ENCODE data around the gene FMNL2. TPM values are rescaled to one million over a fixed set of nuclear protein-coding genes. Genes with fewer than 3 reads are reported as not detected.

FMNL2 gene
- total RNA-seq, 1 experiment from 2014 or later, result 43.1 TPM

GRCh38 chr2:152453129-152453911 lies 118.3 kb downstream of the FMNL2 start:
- peaks cover 7% of the 10 kb centered on the region for H3K4me1 ChIP-seq (ENCODE audit: insufficient read depth, low read length, poor library complexity, severe bottlenecking)
- ChIA-PET CTCF (no interaction called here), POLR2A (ENCODE audit: low non-redundant PET) (no interaction called here)
- H3K9me3 ChIP-seq (ENCODE audit: low read depth, low read length, poor library complexity, severe bottlenecking), result no peaks in the 10 kb centered on the region
- no peaks in the 10 kb centered on the region for H3K27me3 ChIP-seq (replicated peaks; ENCODE audit: insufficient read depth, low read depth, low read length, poor library complexity)
- TF ChIP-seq EZH2 (IDR thresholded peaks at IDR 0.05; ENCODE audit: borderline replicate concordance, low read depth, low read length, poor library complexity, severe bottlenecking) (no peak), CTCF (conservative IDR thresholded peaks at IDR 0.05; ENCODE audit: low read depth, low read length) (no peak)
- H3K4me3 ChIP-seq (ENCODE audit: low read depth, low read length, poor library complexity, severe bottlenecking), result no peak overlapping the region
- intact Hi-C loops (cut with micrococcal nuclease; ENCODE audit: unreplicated experiment), result no loop called here
- no peak for DNase-seq (ENCODE audit: low spot score)
- no peak overlapping the region for H3K27ac ChIP-seq (ENCODE audit: low read depth, low read length, poor library complexity, severe bottlenecking)
- no peaks in the 10 kb centered on the region for H3K36me3 ChIP-seq (ENCODE audit: insufficient read depth, low read length, poor library complexity, severe bottlenecking)
- no TSS peak for BruUV-seq (replicated peaks)

- Histone ChIP-seq H3K9me3 (ENCODE audit: low read depth, low read length, poor library complexity, severe bottlenecking) (no peaks in the 10 kb centered on the region), H3K4me3 (ENCODE audit: low read depth, low read length, poor library complexity, severe bottlenecking) (no peak overlapping the region), H3K27me3 (replicated peaks; ENCODE audit: insufficient read depth, low read depth, low read length, poor library complexity) (no peaks in the 10 kb centered on the region), H3K36me3 (ENCODE audit: insufficient read depth, low read length, poor library complexity, severe bottlenecking) (no peaks in the 10 kb centered on the region), H3K4me1 (ENCODE audit: insufficient read depth, low read length, poor library complexity, severe bottlenecking) (peaks cover 5% of the 10 kb centered on the region), H3K27ac (ENCODE audit: low read depth, low read length, poor library complexity, severe bottlenecking) (no peak overlapping the region)
- intact Hi-C loops (cut with micrococcal nuclease; ENCODE audit: unreplicated experiment), result no loop called here
- TF ChIP-seq CTCF (conservative IDR thresholded peaks at IDR 0.05; ENCODE audit: low read depth, low read length), result no peak
- TF ChIP-seq EZH2 (IDR thresholded peaks at IDR 0.05; ENCODE audit: borderline replicate concordance, low read depth, low read length, poor library complexity, severe bottlenecking), result no peak
- CTCF ChIA-PET, result interaction anchor here (0.6 kb wide), 1 partner anchor 22 kb away, joined by 3 read pairs; no protein-coding TSS in a partner anchor
- BruUV-seq (replicated peaks), result no TSS peak
- POLR2A ChIA-PET (ENCODE audit: low non-redundant PET), result no interaction called here
- no peak for DNase-seq (ENCODE audit: low spot score)
These were observed 119.4 kb downstream of the FMNL2 start for GRCh38 chr2:152454371-152454770.

GRCh38 chr2:152454960-152455359 lies 120.0 kb downstream of the FMNL2 start:
- no peaks in the 10 kb centered on the region for H3K36me3 ChIP-seq (ENCODE audit: insufficient read depth, low read length, poor library complexity, severe bottlenecking)
- H3K27me3 ChIP-seq (replicated peaks; ENCODE audit: insufficient read depth, low read depth, low read length, poor library complexity), result no peaks in the 10 kb centered on the region
- ChIA-PET CTCF (no interaction called here), POLR2A (ENCODE audit: low non-redundant PET) (no interaction called here)
- H3K4me3 ChIP-seq (ENCODE audit: low read depth, low read length, poor library complexity, severe bottlenecking), result no peak overlapping the region
- H3K4me1 ChIP-seq (ENCODE audit: insufficient read depth, low read length, poor library complexity, severe bottlenecking), result peaks cover 8% of the 10 kb centered on the region
- no peak for DNase-seq (ENCODE audit: low spot score)
- TF ChIP-seq EZH2 (IDR thresholded peaks at IDR 0.05; ENCODE audit: borderline replicate concordance, low read depth, low read length, poor library complexity, severe bottlenecking) (no peak), CTCF (conservative IDR thresholded peaks at IDR 0.05; ENCODE audit: low read depth, low read length) (no peak)
- no peak overlapping the region for H3K27ac ChIP-seq (ENCODE audit: low read depth, low read length, poor library complexity, severe bottlenecking)
- H3K9me3 ChIP-seq (ENCODE audit: low read depth, low read length, poor library complexity, severe bottlenecking), result no peaks in the 10 kb centered on the region
- BruUV-seq (replicated peaks), result no TSS peak
- intact Hi-C loops (cut with micrococcal nuclease; ENCODE audit: unreplicated experiment), result no loop called here

Data from A673 (cell line).